SH-SY5Y (cell line): ENCODE measurements around the gene FSTL4.

Experiments used
- GATA2 ChIP-seq: IDR thresholded peaks from 2 replicates; pipeline ENCODE4 v1.6.1; 2011; ENCODE audit warnings: mild to moderate bottlenecking, low read depth, low read length
- GATA3 ChIP-seq: IDR thresholded peaks from 2 replicates; pipeline ENCODE4 v1.6.1; 2011; ENCODE audit warnings: low read depth, mild to moderate bottlenecking, low read length, moderate library complexity

- TF ChIP-seq GATA2 (no peak), GATA3 (no peak)
Measured at GRCh38 chr5:133317558-133317957, 294.8 kb downstream of the FSTL4 start.
